ENCODE measurements around the gene ADIPOR2.
"Not testable (repeated sequence)": the region's sequence is repeated elsewhere in the genome, so short reads cannot be mapped to it uniquely, and the experiment has no call there.

Gene ADIPOR2

DNA sequence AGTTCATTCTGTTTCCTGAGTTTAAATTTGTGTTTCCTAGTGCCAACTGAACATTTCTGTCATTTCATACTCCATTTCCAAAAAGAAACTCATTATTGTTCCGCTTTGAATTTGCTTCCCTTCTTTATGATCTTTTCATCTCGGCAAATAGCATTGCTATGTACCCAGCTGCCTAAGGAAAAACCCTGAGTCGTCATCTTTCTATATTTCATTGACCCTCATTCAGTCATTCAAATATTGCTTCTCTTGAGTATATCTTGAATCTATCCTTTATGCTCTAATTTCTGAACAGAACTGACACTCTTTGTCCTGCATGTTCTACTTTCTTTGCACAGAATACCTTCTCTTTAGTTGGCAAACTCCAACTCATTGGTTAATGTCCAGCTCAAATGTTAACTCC lies 35.9 kb downstream of the ADIPOR2 start:
- FAIRE-seq (no peak), DNase-seq (ENCODE audit: extremely low spot score, insufficient read length, low read depth) (no peak)

DNA sequence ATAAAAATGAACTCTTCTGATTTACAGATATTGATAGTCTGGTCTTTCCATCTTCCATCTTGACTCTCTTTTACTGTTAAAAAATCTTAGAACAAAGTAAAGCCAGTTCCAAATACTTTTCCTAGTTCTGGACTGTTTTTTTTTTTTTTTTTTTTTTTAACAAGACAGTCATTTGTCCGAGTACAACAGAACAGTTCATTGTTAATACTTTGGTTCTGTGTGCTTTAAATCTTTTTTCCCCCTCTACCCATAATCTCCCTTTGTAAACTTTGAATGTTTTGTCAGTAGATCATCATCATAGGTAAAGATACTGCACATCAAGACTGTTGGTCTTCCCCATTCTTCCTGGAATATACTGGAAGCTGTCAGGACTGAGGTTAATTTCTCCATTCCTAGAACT lies 38.0 kb downstream of the ADIPOR2 start:
- DNase-seq (ENCODE audit: extremely low spot score, insufficient read length, low read depth), result no peak
- FAIRE-seq, result no peak

DNA sequence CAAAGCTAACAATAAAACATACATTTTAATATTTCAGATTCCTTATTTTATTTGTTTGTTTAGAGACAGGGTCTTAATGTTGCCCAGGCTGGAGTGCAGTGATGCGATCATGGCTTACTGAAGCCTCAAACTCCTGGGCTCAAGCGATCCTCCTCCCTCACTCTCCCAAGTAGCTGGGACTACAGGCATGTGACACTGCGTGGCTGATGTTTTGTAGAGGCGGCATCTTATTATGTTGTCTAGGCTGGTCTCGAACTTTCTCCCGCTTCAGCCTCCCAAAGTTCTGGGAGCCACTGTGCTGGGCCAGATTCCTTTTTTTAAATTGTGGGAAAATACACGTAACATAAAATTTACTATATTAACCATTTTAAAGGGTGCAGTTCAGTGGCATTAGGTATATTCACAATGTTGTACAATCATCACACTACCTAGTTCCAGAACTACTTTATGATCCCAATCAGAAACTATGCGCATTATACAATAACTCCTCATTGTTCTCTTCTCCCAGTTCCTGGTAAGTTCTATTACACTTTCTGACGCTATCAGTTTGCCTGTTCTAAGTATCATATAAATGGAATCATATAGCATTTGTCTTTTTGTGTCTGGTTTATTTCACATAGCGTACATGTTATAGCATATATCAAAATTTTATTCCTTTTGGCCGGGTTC lies 40.3 kb downstream of the ADIPOR2 start:
- DNase-seq (ENCODE audit: extremely low spot score, insufficient read length, low read depth), result no peak
- no peak for FAIRE-seq

GRCh38 chr12:1731688-1732078 lies 40.8 kb downstream of the ADIPOR2 start:
- not testable (repeated sequence) for FAIRE-seq; DNase-seq (ENCODE audit: extremely low spot score, insufficient read length, low read depth)

GRCh38 chr12:1732914-1733313 lies 42.0 kb downstream of the ADIPOR2 start:
- DNase-seq (ENCODE audit: extremely low spot score, insufficient read length, low read depth) (no peak), FAIRE-seq (peak; percentile 18)

- FAIRE-seq; DNase-seq (ENCODE audit: extremely low spot score, insufficient read length, low read depth): not testable (repeated sequence)
Observed at GRCh38 chr12:1733712-1734111, 42.8 kb downstream of the ADIPOR2 start.

DNA sequence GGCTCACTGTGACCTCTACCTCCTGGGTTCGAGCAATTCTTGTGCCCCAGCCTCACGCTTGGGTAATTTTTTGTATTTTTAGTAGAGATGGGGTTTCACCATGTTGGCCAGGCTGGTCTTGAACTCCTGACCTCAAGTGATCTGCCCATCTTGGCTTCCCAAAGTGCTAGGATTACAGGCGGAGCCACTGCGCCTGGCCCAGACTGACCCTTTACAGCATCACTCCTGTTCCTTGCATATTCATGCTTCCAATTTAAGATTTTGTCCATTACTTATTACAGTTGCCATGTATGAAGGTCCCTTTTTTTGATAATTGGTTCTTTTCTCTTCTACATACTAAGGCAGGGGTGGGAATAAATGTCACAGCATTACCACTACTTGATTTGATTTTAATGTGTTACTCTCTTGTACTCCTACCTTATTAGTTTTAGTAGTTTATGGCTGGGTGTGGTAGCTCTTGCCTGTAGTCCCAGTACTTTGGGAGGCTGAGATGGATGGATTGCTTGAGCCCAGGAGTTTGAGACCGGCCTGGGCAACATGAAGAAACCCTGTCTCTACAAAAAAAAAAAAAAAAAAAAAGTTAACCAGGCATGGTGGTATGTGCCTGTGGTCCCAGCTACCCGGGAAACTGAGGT lies 46.9 kb downstream of the ADIPOR2 start:
- no peak for DNase-seq (ENCODE audit: extremely low spot score, insufficient read length, low read depth)
- FAIRE-seq, result no peak

- no peak for DNase-seq (ENCODE audit: extremely low spot score, insufficient read length, low read depth)
- no peak for FAIRE-seq
Observed at GRCh38 chr12:1738446-1738845, 47.6 kb downstream of the ADIPOR2 start.

DNA sequence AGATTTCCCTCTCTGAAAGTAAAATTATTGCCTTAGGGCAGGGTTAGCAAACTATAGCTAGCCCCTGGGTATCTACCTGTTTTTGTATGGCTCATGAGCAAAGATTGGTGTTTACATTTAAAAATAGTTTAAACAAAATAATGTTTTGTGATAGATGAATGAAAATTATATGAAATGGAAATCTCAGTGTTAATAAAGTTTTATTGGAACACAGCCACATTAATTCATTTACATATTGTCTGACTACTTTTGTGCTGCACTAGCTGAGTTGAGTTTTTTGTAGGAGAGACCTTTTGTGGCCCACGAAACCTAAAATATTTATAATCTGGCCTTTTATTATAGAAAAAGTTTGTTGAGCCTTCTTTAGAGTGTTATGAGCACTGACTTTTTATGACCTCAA lies 48.5 kb downstream of the ADIPOR2 start:
- no peak for DNase-seq (ENCODE audit: extremely low spot score, insufficient read length, low read depth)
- no peak for FAIRE-seq

DNA sequence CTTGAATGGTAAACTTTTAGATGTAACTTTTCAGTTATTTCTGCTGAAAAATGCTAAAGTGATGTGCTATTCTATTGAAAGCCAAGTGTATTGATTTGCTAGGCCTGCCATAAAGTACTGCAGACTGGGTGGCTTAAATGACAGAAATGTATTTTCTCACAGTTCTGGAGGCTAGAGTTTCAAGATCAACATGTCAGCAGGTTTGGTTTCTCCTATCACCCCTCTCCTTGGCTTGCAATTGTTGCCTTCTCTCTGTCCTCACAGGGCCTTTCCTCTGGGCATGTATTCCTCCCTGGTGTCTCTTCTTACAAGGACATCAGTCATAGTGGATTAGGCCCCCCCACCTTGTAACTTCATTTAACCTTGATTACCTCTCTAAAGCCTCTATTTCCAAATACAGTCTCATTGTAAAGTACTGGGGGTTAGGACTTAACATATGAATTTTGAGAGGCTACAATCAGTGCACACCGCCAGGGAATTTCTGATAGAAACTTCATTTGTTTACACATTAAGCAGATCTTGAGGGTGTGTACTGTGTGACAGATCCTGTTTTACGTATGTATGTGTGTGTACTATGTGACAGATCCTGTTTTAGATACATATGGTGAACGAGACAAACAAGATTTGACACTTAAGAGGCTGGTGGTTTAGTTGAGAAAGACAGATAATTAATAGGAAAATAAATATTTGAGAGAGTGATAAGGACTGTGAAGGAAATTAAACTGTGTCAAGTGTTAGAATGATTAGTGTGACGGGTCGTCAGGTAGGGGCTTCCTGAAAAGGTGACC lies 49.5 kb downstream of the ADIPOR2 start:
- DNase-seq (ENCODE audit: extremely low spot score, insufficient read length, low read depth), result no peak
- FAIRE-seq, result no peak

DNA sequence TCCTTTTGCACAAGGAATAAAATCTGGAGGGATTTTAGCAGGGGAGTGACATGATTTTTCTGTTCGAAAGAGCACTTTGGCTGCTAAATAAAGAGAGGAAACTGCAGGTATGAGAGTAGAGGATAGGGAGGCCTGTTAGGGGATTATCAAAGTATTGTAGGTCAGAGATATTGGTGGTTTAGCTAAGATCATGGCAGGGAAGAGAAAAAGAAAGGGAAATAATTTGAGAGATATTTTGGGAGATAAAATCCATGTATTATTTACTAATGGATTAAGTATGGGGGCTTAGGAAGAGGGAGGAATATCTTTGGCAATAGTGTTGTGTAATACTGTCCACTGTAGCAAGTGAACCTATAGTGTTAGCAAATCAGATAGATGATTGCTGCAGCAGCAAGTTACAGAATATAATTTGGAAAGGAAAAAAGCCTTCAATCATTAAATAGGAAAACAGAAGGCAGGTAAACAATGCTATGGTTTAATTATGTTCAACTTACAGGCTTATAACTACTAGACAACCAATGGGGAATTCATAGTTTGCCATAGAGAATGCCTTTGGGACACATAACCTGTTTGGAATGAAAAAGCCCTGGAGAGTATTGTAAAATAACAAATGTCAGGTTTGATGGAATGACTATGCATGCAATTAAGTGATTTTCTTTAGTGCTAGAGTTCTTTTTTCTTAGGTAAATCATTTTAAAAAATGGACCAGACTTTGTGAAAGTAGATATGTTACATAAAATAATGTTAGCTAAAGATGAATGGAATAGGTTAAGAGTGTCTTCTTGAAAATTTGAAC lies 50.5 kb downstream of the ADIPOR2 start:
- FAIRE-seq (no peak), DNase-seq (ENCODE audit: extremely low spot score, insufficient read length, low read depth) (no peak)

DNA sequence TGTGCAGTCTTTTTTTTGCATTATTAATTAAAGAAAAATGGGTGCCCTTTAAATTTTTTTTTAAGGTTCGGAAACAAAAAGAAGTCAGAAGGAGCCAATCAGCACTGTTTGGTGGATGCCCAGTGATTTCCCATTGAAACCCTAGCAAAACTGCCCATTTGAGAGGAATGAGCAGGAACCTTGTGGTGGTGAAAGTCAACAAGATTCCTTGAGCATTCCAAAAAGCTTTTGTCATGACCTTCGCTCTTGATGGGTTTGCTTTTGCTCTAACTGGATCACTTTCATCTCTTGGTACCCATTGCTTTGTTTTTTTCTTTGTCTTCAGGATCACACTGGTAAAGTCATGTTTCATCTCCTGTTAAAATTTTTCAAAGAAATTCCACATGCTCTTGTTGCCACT lies 54.1 kb downstream of the ADIPOR2 start:
- DNase-seq (ENCODE audit: extremely low spot score, insufficient read length, low read depth), result no peak
- FAIRE-seq, result no peak

- DNase-seq (ENCODE audit: extremely low spot score, insufficient read length, low read depth), result no peak
- no peak for FAIRE-seq
Observed at GRCh38 chr12:1747609-1748008, 56.7 kb downstream of the ADIPOR2 start.

GRCh38 chr12:1749019-1749418 lies 58.1 kb downstream of the ADIPOR2 start:
- DNase-seq (ENCODE audit: extremely low spot score, insufficient read length, low read depth), result no peak

GRCh38 chr12:1750300-1750699 lies 59.4 kb downstream of the ADIPOR2 start:
- FAIRE-seq (no peak), DNase-seq (ENCODE audit: extremely low spot score, insufficient read length, low read depth) (no peak)

More at GRCh38 chr12:1749019-1749418, 58.1 kb downstream of the ADIPOR2 start:
- no peak for FAIRE-seq

- no peak for DNase-seq (ENCODE audit: extremely low spot score, insufficient read length, low read depth)
- FAIRE-seq, result no peak
Observed at GRCh38 chr12:1758376-1758775, 67.5 kb downstream of the ADIPOR2 start.

DNA sequence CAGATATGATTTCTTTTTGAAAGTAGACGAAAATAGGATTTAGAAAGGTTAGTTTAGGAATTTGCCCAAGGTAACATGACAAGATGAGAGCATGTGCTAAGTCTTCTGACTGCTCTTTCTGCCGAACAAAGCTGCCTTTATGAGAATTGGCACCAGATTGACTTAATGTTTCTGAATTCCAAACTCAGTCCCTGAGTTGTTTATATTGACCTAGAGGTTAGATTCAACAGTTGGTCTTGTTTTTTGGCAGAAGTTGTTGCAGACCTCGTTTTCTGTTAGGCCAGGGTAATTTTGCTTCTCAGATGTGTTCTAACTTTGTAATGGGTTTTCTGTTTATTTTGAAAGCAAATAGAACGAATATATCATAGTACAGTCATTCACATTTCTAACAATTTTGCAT lies 68.0 kb downstream of the ADIPOR2 start:
- FAIRE-seq (no peak), DNase-seq (ENCODE audit: extremely low spot score, insufficient read length, low read depth) (no peak)

GRCh38 chr12:1760566-1761382 lies 69.9 kb downstream of the ADIPOR2 start:
- FAIRE-seq (no peak), DNase-seq (ENCODE audit: extremely low spot score, insufficient read length, low read depth) (no peak)

DNA sequence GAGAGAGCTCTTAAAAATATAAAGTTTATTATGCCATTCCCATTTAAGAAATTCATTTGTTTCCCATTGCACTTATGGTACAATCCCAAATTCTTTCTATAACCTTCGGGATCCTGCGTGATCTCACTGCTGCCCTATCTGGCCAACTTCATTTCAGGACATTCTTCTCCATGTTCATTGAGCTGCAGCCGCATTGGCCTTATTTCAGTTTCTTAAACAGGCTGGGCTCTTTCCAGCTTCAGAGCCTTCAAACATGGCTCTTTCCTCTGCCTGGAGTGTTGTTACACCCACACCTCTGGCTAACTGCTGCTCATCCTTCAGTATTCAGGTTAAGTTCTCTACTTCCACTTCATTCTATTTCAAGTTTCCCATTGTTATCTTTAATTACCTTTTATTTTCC lies 71.0 kb downstream of the ADIPOR2 start:
- no peak for DNase-seq (ENCODE audit: extremely low spot score, insufficient read length, low read depth)
- no peak for FAIRE-seq

DNA sequence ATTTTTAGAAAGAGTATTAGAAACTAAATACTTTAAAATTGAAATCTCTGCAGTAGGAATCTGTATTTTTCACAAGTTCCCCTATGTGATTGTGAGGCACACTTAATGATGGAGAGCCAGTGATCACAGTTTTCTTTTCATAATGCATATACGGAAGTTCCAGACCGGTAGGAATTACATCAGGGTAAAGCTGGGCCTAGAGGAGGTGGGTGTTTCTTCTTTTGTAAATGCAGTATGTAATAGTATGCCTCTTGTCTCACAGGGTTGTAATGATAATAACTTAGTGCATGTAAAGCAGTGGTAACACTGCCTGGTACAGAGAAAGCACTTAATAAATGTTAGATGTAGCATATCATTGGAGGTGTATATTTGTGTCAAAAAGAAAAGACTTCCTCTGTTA lies 72.3 kb downstream of the ADIPOR2 start:
- no peak for FAIRE-seq
- no peak for DNase-seq (ENCODE audit: extremely low spot score, insufficient read length, low read depth)

All from GM18507 (cell line).